ENCODE measurements around the gene SIL1. TPM values are rescaled to one million over a fixed set of nuclear protein-coding genes. Genes with fewer than 3 reads are reported as not detected.

SIL1 gene
- total and polyA plus RNA-seq, 2 of the 13 experiments (the other 11 are each of a cell fraction or from before 2014, with no cell fraction given) = 26.0 to 30.0 TPM

DNA sequence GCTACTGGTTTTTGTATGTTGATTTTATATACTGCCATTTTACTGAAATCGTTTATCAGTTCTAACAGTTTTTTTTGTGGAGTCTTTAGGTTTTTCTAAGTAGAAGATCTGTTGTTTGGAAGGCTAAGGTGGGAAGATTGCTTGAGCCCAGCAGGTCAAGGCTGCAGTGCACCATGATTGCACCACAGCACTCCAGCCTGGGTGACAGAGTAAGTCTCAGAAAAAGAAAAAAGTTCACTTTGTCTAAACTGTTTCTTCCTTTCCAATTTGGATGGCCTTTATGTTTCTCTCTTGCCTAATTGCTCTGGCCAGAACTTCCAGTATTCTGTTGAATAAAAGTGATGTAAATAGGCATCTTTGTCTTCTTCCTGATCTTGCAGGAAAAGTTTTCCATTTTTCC, 198.5 kb downstream of the SIL1 start (continued):
- TF ChIP-seq, protein P1, sequence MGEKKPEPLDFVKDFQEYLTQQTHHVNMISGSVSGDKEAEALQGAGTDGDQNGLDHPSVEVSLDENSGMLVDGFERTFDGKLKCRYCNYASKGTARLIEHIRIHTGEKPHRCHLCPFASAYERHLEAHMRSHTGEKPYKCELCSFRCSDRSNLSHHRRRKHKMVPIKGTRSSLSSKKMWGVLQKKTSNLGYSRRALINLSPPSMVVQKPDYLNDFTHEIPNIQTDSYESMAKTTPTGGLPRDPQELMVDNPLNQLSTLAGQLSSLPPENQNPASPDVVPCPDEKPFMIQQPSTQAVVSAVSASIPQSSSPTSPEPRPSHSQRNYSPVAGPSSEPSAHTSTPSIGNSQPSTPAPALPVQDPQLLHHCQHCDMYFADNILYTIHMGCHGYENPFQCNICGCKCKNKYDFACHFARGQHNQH (CRISPR knock-in tag; IDR thresholded peaks at IDR 0.05) = no peak
- TF ChIP-seq, protein P2, sequence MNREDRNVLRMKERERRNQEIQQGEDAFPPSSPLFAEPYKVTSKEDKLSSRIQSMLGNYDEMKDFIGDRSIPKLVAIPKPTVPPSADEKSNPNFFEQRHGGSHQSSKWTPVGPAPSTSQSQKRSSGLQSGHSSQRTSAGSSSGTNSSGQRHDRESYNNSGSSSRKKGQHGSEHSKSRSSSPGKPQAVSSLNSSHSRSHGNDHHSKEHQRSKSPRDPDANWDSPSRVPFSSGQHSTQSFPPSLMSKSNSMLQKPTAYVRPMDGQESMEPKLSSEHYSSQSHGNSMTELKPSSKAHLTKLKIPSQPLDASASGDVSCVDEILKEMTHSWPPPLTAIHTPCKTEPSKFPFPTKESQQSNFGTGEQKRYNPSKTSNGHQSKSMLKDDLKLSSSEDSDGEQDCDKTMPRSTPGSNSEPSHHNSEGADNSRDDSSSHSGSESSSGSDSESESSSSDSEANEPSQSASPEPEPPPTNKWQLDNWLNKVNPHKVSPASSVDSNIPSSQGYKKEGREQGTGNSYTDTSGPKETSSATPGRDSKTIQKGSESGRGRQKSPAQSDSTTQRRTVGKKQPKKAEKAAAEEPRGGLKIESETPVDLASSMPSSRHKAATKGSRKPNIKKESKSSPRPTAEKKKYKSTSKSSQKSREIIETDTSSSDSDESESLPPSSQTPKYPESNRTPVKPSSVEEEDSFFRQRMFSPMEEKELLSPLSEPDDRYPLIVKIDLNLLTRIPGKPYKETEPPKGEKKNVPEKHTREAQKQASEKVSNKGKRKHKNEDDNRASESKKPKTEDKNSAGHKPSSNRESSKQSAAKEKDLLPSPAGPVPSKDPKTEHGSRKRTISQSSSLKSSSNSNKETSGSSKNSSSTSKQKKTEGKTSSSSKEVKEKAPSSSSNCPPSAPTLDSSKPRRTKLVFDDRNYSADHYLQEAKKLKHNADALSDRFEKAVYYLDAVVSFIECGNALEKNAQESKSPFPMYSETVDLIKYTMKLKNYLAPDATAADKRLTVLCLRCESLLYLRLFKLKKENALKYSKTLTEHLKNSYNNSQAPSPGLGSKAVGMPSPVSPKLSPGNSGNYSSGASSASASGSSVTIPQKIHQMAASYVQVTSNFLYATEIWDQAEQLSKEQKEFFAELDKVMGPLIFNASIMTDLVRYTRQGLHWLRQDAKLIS (CRISPR knock-in tag; IDR thresholded peaks at IDR 0.05) = no peak

DNA sequence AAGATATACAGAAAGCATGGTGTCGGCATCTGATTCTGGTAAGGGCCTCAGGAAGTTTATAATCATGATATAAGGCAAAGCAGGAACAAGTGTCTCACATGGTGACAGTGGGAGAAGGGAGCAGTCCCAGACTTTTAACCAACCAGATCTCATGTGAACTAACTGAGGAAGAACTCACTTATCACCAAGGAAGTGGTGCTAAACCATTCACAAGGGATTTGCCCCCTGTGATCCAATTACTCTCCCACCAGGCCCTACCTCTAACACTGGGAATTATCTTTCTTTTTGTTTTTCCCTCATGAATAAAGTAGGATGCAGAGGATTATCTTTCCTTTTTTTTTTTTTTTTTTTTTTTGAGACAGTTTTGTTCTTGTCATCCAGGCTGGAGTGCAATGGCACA, 199.6 kb downstream of the SIL1 start:
- Histone ChIP-seq H2AFZ (ENCODE audit: low read length) (no peak overlapping the region), H3K9ac (ENCODE audit: insufficient read depth, low read depth, low read length) (no peak overlapping the region), H4K20me1 (ENCODE audit: insufficient read depth, low read length) (no peaks in the 10 kb centered on the region), H3K4me2 (ENCODE audit: low read depth, low read length) (no peak overlapping the region), H3K27ac (ENCODE audit: extremely low read length, insufficient read depth, low read length) (no peak overlapping the region), H3K27me3 (ENCODE audit: control insufficient read depth in 1 of 2, insufficient read depth in 2 of 2, low read length in 2 of 2) (no peaks in the 10 kb centered on the region), H3K4me1 (ENCODE audit: insufficient read depth, low read length) (no peaks in the 10 kb centered on the region), H3K9me3 (ENCODE audit: low read length) (no peaks in the 10 kb centered on the region), H3K4me3 (replicated peaks in 1 of 3; ENCODE audit: insufficient read depth in 1 of 3, low read depth in 2 of 3, low read length in 3 of 3) (no peak overlapping the region), H3K36me3 (replicated peaks in 1 of 2; ENCODE audit: control insufficient read depth in 1 of 2, insufficient read depth in 2 of 2, low read length in 2 of 2) (no peaks in the 10 kb centered on the region), H3K79me2 (ENCODE audit: insufficient read depth, low read length) (no peaks in the 10 kb centered on the region)
- CTCF ChIA-PET (ENCODE audit: low intra/inter-chr PET ratio, low total read pairs) = no interaction called here
- in situ Hi-C loops (cut with HindIII; ENCODE audit: extremely low pct_ligation_motif_present, low pct_unique_long_range_greater_than_20kb) (no loop called here), intact Hi-C loops (cut with micrococcal nuclease; ENCODE audit: unreplicated experiment) (no loop called here)
- DNase-seq (ENCODE audit: low spot score) (no peak), ATAC-seq (no peak), FAIRE-seq (no peak)
- 100% methylated on average over 1 of the region's 1 CpG for WGBS (ENCODE audit: low lambda C conversion rate)
- BruUV-seq (replicated peaks) = no TSS peak
- POLR2A ChIA-PET = no interaction called here
- TF ChIP-seq RORA (CRISPR knock-in tag; IDR thresholded peaks at IDR 0.05) = no peak
- TF ChIP-seq, protein P3, sequence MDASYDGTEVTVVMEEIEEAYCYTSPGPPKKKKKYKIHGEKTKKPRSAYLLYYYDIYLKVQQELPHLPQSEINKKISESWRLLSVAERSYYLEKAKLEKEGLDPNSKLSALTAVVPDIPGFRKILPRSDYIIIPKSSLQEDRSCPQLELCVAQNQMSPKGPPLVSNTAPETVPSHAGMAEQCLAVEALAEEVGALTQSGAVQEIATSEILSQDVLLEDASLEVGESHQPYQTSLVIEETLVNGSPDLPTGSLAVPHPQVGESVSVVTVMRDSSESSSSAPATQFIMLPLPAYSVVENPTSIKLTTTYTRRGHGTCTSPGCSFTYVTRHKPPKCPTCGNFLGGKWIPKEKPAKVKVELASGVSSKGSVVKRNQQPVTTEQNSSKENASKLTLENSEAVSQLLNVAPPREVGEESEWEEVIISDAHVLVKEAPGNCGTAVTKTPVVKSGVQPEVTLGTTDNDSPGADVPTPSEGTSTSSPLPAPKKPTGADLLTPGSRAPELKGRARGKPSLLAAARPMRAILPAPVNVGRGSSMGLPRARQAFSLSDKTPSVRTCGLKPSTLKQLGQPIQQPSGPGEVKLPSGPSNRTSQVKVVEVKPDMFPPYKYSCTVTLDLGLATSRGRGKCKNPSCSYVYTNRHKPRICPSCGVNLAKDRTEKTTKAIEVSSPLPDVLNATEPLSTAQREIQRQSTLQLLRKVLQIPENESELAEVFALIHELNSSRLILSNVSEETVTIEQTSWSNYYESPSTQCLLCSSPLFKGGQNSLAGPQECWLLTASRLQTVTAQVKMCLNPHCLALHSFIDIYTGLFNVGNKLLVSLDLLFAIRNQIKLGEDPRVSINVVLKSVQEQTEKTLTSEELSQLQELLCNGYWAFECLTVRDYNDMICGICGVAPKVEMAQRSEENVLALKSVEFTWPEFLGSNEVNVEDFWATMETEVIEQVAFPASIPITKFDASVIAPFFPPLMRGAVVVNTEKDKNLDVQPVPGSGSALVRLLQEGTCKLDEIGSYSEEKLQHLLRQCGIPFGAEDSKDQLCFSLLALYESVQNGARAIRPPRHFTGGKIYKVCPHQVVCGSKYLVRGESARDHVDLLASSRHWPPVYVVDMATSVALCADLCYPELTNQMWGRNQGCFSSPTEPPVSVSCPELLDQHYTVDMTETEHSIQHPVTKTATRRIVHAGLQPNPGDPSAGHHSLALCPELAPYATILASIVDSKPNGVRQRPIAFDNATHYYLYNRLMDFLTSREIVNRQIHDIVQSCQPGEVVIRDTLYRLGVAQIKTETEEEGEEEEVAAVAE (CRISPR knock-in tag; IDR thresholded peaks at IDR 0.05; ENCODE audit: borderline replicate concordance) = no peak
- TF ChIP-seq, protein P4, sequence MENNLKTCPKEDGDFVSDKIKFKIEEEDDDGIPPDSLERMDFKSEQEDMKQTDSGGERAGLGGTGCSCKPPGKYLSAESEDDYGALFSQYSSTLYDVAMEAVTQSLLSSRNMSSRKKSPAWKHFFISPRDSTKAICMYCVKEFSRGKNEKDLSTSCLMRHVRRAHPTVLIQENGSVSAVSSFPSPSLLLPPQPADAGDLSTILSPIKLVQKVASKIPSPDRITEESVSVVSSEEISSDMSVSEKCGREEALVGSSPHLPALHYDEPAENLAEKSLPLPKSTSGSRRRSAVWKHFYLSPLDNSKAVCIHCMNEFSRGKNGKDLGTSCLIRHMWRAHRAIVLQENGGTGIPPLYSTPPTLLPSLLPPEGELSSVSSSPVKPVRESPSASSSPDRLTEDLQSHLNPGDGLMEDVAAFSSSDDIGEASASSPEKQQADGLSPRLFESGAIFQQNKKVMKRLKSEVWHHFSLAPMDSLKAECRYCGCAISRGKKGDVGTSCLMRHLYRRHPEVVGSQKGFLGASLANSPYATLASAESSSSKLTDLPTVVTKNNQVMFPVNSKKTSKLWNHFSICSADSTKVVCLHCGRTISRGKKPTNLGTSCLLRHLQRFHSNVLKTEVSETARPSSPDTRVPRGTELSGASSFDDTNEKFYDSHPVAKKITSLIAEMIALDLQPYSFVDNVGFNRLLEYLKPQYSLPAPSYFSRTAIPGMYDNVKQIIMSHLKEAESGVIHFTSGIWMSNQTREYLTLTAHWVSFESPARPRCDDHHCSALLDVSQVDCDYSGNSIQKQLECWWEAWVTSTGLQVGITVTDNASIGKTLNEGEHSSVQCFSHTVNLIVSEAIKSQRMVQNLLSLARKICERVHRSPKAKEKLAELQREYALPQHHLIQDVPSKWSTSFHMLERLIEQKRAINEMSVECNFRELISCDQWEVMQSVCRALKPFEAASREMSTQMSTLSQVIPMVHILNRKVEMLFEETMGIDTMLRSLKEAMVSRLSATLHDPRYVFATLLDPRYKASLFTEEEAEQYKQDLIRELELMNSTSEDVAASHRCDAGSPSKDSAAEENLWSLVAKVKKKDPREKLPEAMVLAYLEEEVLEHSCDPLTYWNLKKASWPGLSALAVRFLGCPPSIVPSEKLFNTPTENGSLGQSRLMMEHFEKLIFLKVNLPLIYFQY (CRISPR knock-in tag; IDR thresholded peaks at IDR 0.05; ENCODE audit: borderline replicate concordance) = no peak
- no peak for TF ChIP-seq SPEN (CRISPR knock-in tag; IDR thresholded peaks at IDR 0.05; ENCODE audit: low read depth)
- TF ChIP-seq GTF2F1 (IDR thresholded peaks at IDR 0.05; ENCODE audit: low read length) = no peak
- TF ChIP-seq ZNF558 (CRISPR knock-in tag; IDR thresholded peaks at IDR 0.05; ENCODE audit: borderline replicate concordance) = no peak
